Gastrocnemius medialis (tissue), 4 donors: ENCODE data around the gene BIVM.

Experiments
- CTCF ChIP-seq, 5 experiments: fragments of 450-650 bp in 3 of 5; fragments of 200-600 bp in 2 of 5; sonication (generic) in 2 of 5; IDR thresholded peaks in 4 of 5; conservative IDR thresholded peaks in 1 of 5; 1 replicate in 4 of 5; 2 replicates in 1 of 5; pipeline ENCODE4 v1.5.1; 2016 to 2019; ENCODE audit warnings: antibody characterized with exemption in 5 of 5, mild to moderate bottlenecking in 3 of 5, moderate library complexity in 3 of 5
- POLR2A ChIP-seq, 2 donors: fragments of 450-650 bp; IDR thresholded peaks; one replicate each; pipeline ENCODE4 v1.6.1; 2017; ENCODE audit warnings: antibody characterized with exemption in 2 of 2, mild to moderate bottlenecking in 2 of 2, moderate library complexity in 2 of 2

GRCh38 chr13:102799426-102800144 is 666 bp downstream of the BIVM start:
- TF ChIP-seq CTCF (IDR thresholded peaks at IDR 0.05 in 4 of 5, conservative IDR thresholded peaks at IDR 0.05 in 1 of 5) (no peak), POLR2A (IDR thresholded peaks at IDR 0.05) (no peak)
